Measurements from ENCODE around the gene MAP7D1. TPM values are rescaled to one million over a fixed set of nuclear protein-coding genes. Genes with fewer than 3 reads are reported as not detected.

The MAP7D1 gene
- total RNA-seq, 5 donors from 2014 or later (not counting 1 experiment from before 2014, with no cell fraction given), result 157 to 295 (median 263) TPM

DNA sequence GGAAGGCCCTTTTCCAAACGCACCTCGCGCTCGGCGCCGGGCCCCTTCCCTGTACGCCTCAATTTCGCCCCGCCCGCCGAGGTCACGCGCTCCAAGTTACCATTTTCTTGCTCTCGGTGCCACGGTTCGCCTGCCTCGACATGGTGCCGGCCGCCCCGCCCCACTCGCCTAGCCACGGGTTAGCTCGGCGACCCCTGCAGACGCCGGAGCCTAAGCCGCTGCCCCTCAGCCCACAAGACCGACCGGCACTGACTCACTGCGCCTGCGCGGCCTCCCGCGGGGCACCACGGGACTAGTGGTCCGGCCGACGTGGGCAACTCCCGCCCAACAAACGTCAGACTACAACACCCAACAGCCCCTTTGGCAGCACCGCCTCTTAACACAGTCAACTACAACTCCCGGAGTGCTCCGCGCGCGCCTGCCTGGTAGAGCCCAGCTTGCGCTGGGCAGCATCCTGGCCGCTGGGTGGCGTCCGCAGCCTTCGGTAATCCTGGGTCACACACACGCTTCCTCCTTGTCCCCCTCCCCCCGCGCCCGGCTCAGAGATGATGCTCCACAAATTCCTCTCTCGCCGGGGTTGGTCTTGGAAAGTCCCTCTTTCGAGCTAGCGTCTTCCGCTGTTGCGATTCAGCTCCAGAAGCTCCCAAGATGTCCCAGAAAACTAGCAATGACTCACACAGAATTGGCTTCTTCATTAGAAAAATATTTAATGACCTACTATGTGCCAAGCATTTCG, 6.6 kb upstream of the MAP7D1 start, which contains the start of gene TRAPPC3:
Gene TRAPPC3, minus strand, starts transcription at position 250 of the 736 bp plus-strand sequence. Its CDS starts 108 bp downstream, at position 142.
- H3K36me3 ChIP-seq (ENCODE audit: control insufficient read depth in 2 of 2, extremely low read depth in 1 of 2, insufficient read depth in 1 of 2, low read length in 1 of 2), result no peaks in the 10 kb centered on the region
- H3K9me3 Mint-ChIP-seq, result no peaks in the 10 kb centered on the region
- H3K4me3 Mint-ChIP-seq, result peak within 1 kb of the TSS; percentile 98 to 99 (median 99)
- H3K27ac Mint-ChIP-seq, result peak within 1 kb of the TSS; percentile 97 to 98
- H3K27me3 Mint-ChIP-seq, result no peaks in the 10 kb centered on the region
- H3K9me3 ChIP-seq, result no peaks in the 10 kb centered on the region
- H3K4me3 ChIP-seq (ENCODE audit: control insufficient read depth in 1 of 2, extremely low read depth in 1 of 2, low read length in 1 of 2), result peak within 1 kb of the TSS; percentile 88 to 96
- DNase-seq (peak; percentile 95 to 100 (median 99)), ATAC-seq (replicated peaks in 1 of 4) (peak; percentile 92 to 96 (median 94))
- under 1% methylated on average over 57 of the region's 62 CpGs for WGBS (ENCODE audit: insufficient coverage)
- ChIA-PET CTCF (interaction anchor here (0.6 to 4.6 kb wide), 20 partner anchors 10 to 272 kb away, joined by 3 to 80 read pairs (median 4); partner anchors contain the start of gene THRAP3 (in 1 of the 2)), POLR2A (interaction anchor here (0.5 to 2.9 kb wide), 10 partner anchors 11 to 1327 kb away, joined by 3 to 27 read pairs (median 3); partner anchors contain the start of gene THRAP3 (in 1 of the 2))
- H3K36me3 Mint-ChIP-seq, result no peaks in the 10 kb centered on the region
- peak within 1 kb of the TSS; percentile 96 for H3K27ac ChIP-seq (ENCODE audit: low read length)
- H3K4me1 Mint-ChIP-seq, result peaks cover 72 to 79% (median 74%) of the 10 kb centered on the region in 3 donors
- no peaks in the 10 kb centered on the region for H3K27me3 ChIP-seq (replicated peaks in 1 of 2; ENCODE audit: control insufficient read depth in 2 of 2, extremely low read depth in 1 of 2, insufficient read depth in 2 of 2, low read length in 1 of 2)
- peaks cover 33 to 54% of the 10 kb centered on the region in 2 experiments for H3K4me1 ChIP-seq (ENCODE audit: control insufficient read depth in 1 of 2, extremely low read depth in 1 of 2, insufficient read depth in 2 of 2, low read length in 2 of 2)

DNA sequence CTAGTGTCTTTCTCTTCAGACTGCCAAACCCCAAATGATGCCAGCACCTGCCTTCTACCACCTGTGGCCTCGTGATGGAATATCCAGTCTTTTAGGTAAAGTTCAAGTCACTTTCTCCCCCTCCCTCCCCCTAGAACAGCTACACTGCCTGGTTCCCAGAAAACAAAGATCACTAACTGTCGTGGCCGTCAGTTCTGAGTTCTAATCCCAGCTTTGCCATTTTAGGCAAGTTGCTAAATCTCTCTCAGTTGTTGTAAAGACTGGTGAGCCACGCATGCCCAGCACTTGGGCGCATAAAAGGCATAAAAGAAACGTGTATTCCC, 6.0 kb upstream of the MAP7D1 start:
- 17% methylated on average over 5 of the region's 6 CpGs for WGBS (ENCODE audit: insufficient coverage)
- no peaks in the 10 kb centered on the region for H3K9me3 Mint-ChIP-seq
- H3K27ac Mint-ChIP-seq, result peak overlapping the region; percentile 97 to 98
- ChIA-PET CTCF (interaction anchor here (0.6 to 4.6 kb wide), 16 partner anchors 10 to 272 kb away, joined by 3 to 80 read pairs (median 4); partner anchors contain the start of gene THRAP3 (in 1 of the 2)), POLR2A (interaction anchor here (0.5 to 2.9 kb wide), 8 partner anchors 11 to 136 kb away, joined by 3 to 27 read pairs (median 4); partner anchors contain the start of gene THRAP3 (in 1 of the 2))
- peaks cover 76 to 80% (median 77%) of the 10 kb centered on the region in 3 donors for H3K4me1 Mint-ChIP-seq
- no peaks in the 10 kb centered on the region for H3K36me3 ChIP-seq (ENCODE audit: control insufficient read depth in 2 of 2, extremely low read depth in 1 of 2, insufficient read depth in 1 of 2, low read length in 1 of 2)
- H3K27ac ChIP-seq (ENCODE audit: low read length), result peak overlapping the region; percentile 96
- H3K4me1 ChIP-seq (ENCODE audit: control insufficient read depth in 1 of 2, extremely low read depth in 1 of 2, insufficient read depth in 2 of 2, low read length in 2 of 2), result peaks cover 33 to 58% of the 10 kb centered on the region in 2 experiments
- H3K4me3 ChIP-seq (ENCODE audit: control insufficient read depth in 1 of 2, extremely low read depth in 1 of 2, low read length in 1 of 2), result peak overlapping the region; percentile 88 to 96
- DNase-seq, result no peak
- no peaks in the 10 kb centered on the region for H3K9me3 ChIP-seq
- ATAC-seq (replicated peaks in 1 of 4), result no peak
- H3K36me3 Mint-ChIP-seq, result no peaks in the 10 kb centered on the region
- H3K4me3 Mint-ChIP-seq, result peak overlapping the region; percentile 98 to 99 (median 99)
- H3K27me3 ChIP-seq (replicated peaks in 1 of 2; ENCODE audit: control insufficient read depth in 2 of 2, extremely low read depth in 1 of 2, insufficient read depth in 2 of 2, low read length in 1 of 2), result no peaks in the 10 kb centered on the region
- H3K27me3 Mint-ChIP-seq, result no peaks in the 10 kb centered on the region

GRCh38 chr1:36150296-36151133, 5.4 kb upstream of the MAP7D1 start:
- H3K4me3 Mint-ChIP-seq, result peak overlapping the region; percentile 98 to 99 (median 99)
- H3K27ac Mint-ChIP-seq, result peak overlapping the region; percentile 97 to 98
- no peaks in the 10 kb centered on the region for H3K27me3 Mint-ChIP-seq
- WGBS (ENCODE audit: insufficient coverage), result 58% methylated on average over 2 of the region's 12 CpGs
- Histone ChIP-seq H3K4me3 (ENCODE audit: control insufficient read depth in 1 of 2, extremely low read depth in 1 of 2, low read length in 1 of 2) (peak overlapping the region; percentile 12 to 29), H3K36me3 (ENCODE audit: control insufficient read depth in 2 of 2, extremely low read depth in 1 of 2, insufficient read depth in 1 of 2, low read length in 1 of 2) (no peaks in the 10 kb centered on the region), H3K9me3 (no peaks in the 10 kb centered on the region), H3K27me3 (replicated peaks in 1 of 2; ENCODE audit: control insufficient read depth in 2 of 2, extremely low read depth in 1 of 2, insufficient read depth in 2 of 2, low read length in 1 of 2) (no peaks in the 10 kb centered on the region), H3K27ac (ENCODE audit: low read length) (peak overlapping the region; percentile 96), H3K4me1 (ENCODE audit: control insufficient read depth in 1 of 2, extremely low read depth in 1 of 2, insufficient read depth in 2 of 2, low read length in 2 of 2) (peaks cover 36 to 64% of the 10 kb centered on the region in 2 experiments)
- CTCF ChIA-PET, result interaction anchor here (0.6 to 4.6 kb wide), 14 partner anchors 11 to 268 kb away, joined by 3 to 80 read pairs (median 4); partner anchors contain the start of gene THRAP3 (in 1 of the 2)
- DNase-seq, result peak; percentile 28 to 79 (median 51)
- ATAC-seq (replicated peaks in 1 of 4), result peak in 3 of 4 experiments; percentile 26 to 40 (median 35)
- POLR2A ChIA-PET, result interaction anchor here (0.5 to 2.9 kb wide), 7 partner anchors 10 to 135 kb away, joined by 3 to 27 read pairs (median 4); partner anchors contain the start of gene THRAP3 (in 1 of the 2)
- peaks cover 78 to 82% (median 78%) of the 10 kb centered on the region in 3 donors for H3K4me1 Mint-ChIP-seq
- no peaks in the 10 kb centered on the region for H3K9me3 Mint-ChIP-seq
- H3K36me3 Mint-ChIP-seq, result no peaks in the 10 kb centered on the region

GRCh38 chr1:36151134-36151844, 4.7 kb upstream of the MAP7D1 start:
- H3K27me3 ChIP-seq (replicated peaks in 1 of 2; ENCODE audit: control insufficient read depth in 2 of 2, extremely low read depth in 1 of 2, insufficient read depth in 2 of 2, low read length in 1 of 2), result no peaks in the 10 kb centered on the region
- H3K4me1 ChIP-seq (ENCODE audit: control insufficient read depth in 1 of 2, extremely low read depth in 1 of 2, insufficient read depth in 2 of 2, low read length in 2 of 2), result peaks cover 36 to 65% of the 10 kb centered on the region in 2 experiments
- H3K4me3 ChIP-seq (ENCODE audit: control insufficient read depth in 1 of 2, extremely low read depth in 1 of 2, low read length in 1 of 2), result peak overlapping the region; percentile 25
- Mint-ChIP-seq H3K4me3 (peak overlapping the region; percentile 66 to 99 (median 98)), H3K4me1 (peaks cover 78 to 82% (median 78%) of the 10 kb centered on the region in 3 donors), H3K36me3 (no peaks in the 10 kb centered on the region), H3K27ac (peak overlapping the region; percentile 97 to 98), H3K9me3 (no peaks in the 10 kb centered on the region), H3K27me3 (no peaks in the 10 kb centered on the region)
- ChIA-PET POLR2A (interaction anchor here in 1 of 2 donors (2.9 kb wide), 1 partner anchor 73 kb away, joined by 27 read pairs; the partner anchor contains the start of gene THRAP3), CTCF (interaction anchor here in 1 of 2 donors (0.9 to 4.6 kb wide), 6 partner anchors 10 to 134 kb away, joined by 3 to 80 read pairs (median 18); partner anchors contain the start of gene THRAP3)
- WGBS (ENCODE audit: insufficient coverage), result no CpG with 5 or more reads among the region's 1 CpG
- H3K9me3 ChIP-seq, result no peaks in the 10 kb centered on the region
- DNase-seq (peak in 1 of 35 experiments; percentile 22), ATAC-seq (replicated peaks in 1 of 4) (no peak)
- H3K36me3 ChIP-seq (ENCODE audit: control insufficient read depth in 2 of 2, extremely low read depth in 1 of 2, insufficient read depth in 1 of 2, low read length in 1 of 2), result no peaks in the 10 kb centered on the region
- H3K27ac ChIP-seq (ENCODE audit: low read length), result peak overlapping the region; percentile 96

- peak overlapping the region; percentile 25 for H3K4me3 ChIP-seq (ENCODE audit: control insufficient read depth in 1 of 2, extremely low read depth in 1 of 2, low read length in 1 of 2)
- H3K9me3 ChIP-seq, result no peaks in the 10 kb centered on the region
- peak overlapping the region; percentile 97 for H3K27ac Mint-ChIP-seq
- peak overlapping the region; percentile 60 to 99 (median 66) for H3K4me3 Mint-ChIP-seq
- no peaks in the 10 kb centered on the region for H3K27me3 ChIP-seq (replicated peaks in 1 of 2; ENCODE audit: control insufficient read depth in 2 of 2, extremely low read depth in 1 of 2, insufficient read depth in 2 of 2, low read length in 1 of 2)
- H3K4me1 ChIP-seq (ENCODE audit: control insufficient read depth in 1 of 2, extremely low read depth in 1 of 2, insufficient read depth in 2 of 2, low read length in 2 of 2), result peaks cover 36 to 65% of the 10 kb centered on the region in 2 experiments
- WGBS (ENCODE audit: insufficient coverage), result no CpG with 5 or more reads among the region's 3 CpGs
- H3K9me3 Mint-ChIP-seq, result no peaks in the 10 kb centered on the region
- no peaks in the 10 kb centered on the region for H3K27me3 Mint-ChIP-seq
- ChIA-PET CTCF (interaction anchor here in 1 of 2 donors (0.9 to 4.6 kb wide), 4 partner anchors 37 to 134 kb away, joined by 3 to 80 read pairs (median 3); no protein-coding TSS in a partner anchor), POLR2A (no interaction called here)
- H3K36me3 Mint-ChIP-seq, result no peaks in the 10 kb centered on the region
- H3K4me1 Mint-ChIP-seq, result peaks cover 75 to 79% (median 75%) of the 10 kb centered on the region in 3 donors
- no peak for ATAC-seq (replicated peaks in 1 of 4)
- H3K27ac ChIP-seq (ENCODE audit: low read length), result peak overlapping the region; percentile 96
- peak; percentile 28 to 77 (median 54) for DNase-seq
- H3K36me3 ChIP-seq (ENCODE audit: control insufficient read depth in 2 of 2, extremely low read depth in 1 of 2, insufficient read depth in 1 of 2, low read length in 1 of 2), result no peaks in the 10 kb centered on the region
Measured at GRCh38 chr1:36151845-36152203, 4.1 kb upstream of the MAP7D1 start.

Data from T-cell (primary cell).